K562 (cell line): Measurements from ENCODE around the gene CD22.

ENCODE experiments used
- ARNT ChIP-seq, 2 experiments: fragments of 450-650 bp; IDR thresholded peaks; 2 replicates each; pipeline ENCODE4 v1.6.1; 2016; ENCODE audit warnings: mild to moderate bottlenecking in 1 of 2
- CTBP1 ChIP-seq: fragments of 450-650 bp; IDR thresholded peaks from 2 replicates; pipeline ENCODE4 v1.6.1; 2016; ENCODE audit warnings: borderline replicate concordance
- FOXP1 ChIP-seq: sonication (generic); formaldehyde crosslinking; IDR thresholded peaks from 2 replicates; pipeline ENCODE4 v1.8.0; 2022; ENCODE audit warnings: mild to moderate bottlenecking, missing genetic modification reagents
- JUNB ChIP-seq: fragments of 450-650 bp; formaldehyde crosslinking; conservative IDR thresholded peaks from 2 replicates; pipeline ENCODE4 v1.4.0; 2020; ENCODE audit warnings: mild to moderate bottlenecking
- KAT7 ChIP-seq: sonication (generic); formaldehyde crosslinking; IDR thresholded peaks from 2 replicates; pipeline ENCODE4 v1.8.0; 2022; ENCODE audit warnings: missing genetic modification reagents, mild to moderate bottlenecking, borderline replicate concordance
- MLX ChIP-seq, 2 experiments: fragments of 450-650 bp in 1 of 2; sonication (generic) in 1 of 2; formaldehyde crosslinking; conservative IDR thresholded peaks; 2 replicates each; pipeline versions ENCODE4 v1.4.0 to v1.8.1; 2020 to 2022; ENCODE audit warnings: mild to moderate bottlenecking in 1 of 2, missing genetic modification reagents in 1 of 2
- MTA2 ChIP-seq: fragments of 450-650 bp; IDR thresholded peaks from 2 replicates; pipeline ENCODE4 v1.6.1; 2016; ENCODE audit warnings: low read depth
- RFX5 ChIP-seq: IDR thresholded peaks from 2 replicates; pipeline ENCODE4 v1.6.1; 2011; ENCODE audit warnings: low read depth, mild to moderate bottlenecking, improper control_type of control experiment, low read length
- SUPT5H ChIP-seq: fragments of 450-650 bp; IDR thresholded peaks from 2 replicates; pipeline ENCODE4 v1.6.1; 2016
- ZNF24 ChIP-seq: fragments of 450-650 bp; IDR thresholded peaks from 2 replicates; pipeline ENCODE4 v1.6.1; 2016
- TF ChIP-seq, protein P1 (sequence below), 3 experiments: IDR thresholded peaks in 2 of 3; conservative IDR thresholded peaks in 1 of 3; 2 replicates each; pipeline ENCODE4 v1.5.1; 2011 to 2012; ENCODE audit warnings: low read length in 3 of 3, mild to moderate bottlenecking in 3 of 3, control low read depth in 2 of 3, improper control_type of control experiment in 1 of 3, inconsistent platforms in 1 of 3, low read depth in 1 of 3, mixed read lengths in 1 of 3, moderate library complexity in 1 of 3; ENCODE audit not compliant: insufficient read depth in 2 of 3
- TF ChIP-seq, protein P2 (sequence below): sonication (generic); formaldehyde crosslinking; IDR thresholded peaks from 2 replicates; pipeline ENCODE4 v1.8.1; 2022; ENCODE audit warnings: missing genetic modification reagents
- TF ChIP-seq, protein P3 (sequence below): sonication (generic); formaldehyde crosslinking; IDR thresholded peaks from 2 replicates; pipeline ENCODE4 v1.9.0; 2022; ENCODE audit warnings: mild to moderate bottlenecking, missing genetic modification reagents

DNA sequence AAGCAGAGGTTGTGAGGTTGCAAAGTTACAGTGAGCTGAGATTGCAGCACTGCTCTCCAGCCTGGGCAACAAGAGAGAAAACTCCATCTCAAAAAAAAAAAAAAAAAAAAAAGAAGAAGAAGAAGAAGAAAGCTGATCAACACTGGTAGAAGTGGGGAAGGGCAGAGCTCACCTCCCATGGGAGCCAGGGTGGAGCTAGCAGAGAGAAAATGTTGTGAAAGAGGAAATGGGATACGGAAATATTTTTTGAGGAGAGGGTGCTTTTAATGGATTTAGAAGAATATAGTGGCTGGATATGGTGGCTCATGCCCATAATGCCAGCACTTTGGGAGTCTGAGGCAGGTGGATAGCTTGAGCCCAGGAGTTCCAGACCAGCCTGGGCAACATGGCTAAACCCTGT is 48.7 kb downstream of the CD22 start:
- TF ChIP-seq, protein P1, sequence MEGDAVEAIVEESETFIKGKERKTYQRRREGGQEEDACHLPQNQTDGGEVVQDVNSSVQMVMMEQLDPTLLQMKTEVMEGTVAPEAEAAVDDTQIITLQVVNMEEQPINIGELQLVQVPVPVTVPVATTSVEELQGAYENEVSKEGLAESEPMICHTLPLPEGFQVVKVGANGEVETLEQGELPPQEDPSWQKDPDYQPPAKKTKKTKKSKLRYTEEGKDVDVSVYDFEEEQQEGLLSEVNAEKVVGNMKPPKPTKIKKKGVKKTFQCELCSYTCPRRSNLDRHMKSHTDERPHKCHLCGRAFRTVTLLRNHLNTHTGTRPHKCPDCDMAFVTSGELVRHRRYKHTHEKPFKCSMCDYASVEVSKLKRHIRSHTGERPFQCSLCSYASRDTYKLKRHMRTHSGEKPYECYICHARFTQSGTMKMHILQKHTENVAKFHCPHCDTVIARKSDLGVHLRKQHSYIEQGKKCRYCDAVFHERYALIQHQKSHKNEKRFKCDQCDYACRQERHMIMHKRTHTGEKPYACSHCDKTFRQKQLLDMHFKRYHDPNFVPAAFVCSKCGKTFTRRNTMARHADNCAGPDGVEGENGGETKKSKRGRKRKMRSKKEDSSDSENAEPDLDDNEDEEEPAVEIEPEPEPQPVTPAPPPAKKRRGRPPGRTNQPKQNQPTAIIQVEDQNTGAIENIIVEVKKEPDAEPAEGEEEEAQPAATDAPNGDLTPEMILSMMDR (IDR thresholded peaks at IDR 0.05 in 2 of 3, conservative IDR thresholded peaks at IDR 0.05 in 1 of 3; ENCODE audit: insufficient read depth in 2 of 3, low read depth in 1 of 3, low read length in 3 of 3), result no peak
- TF ChIP-seq, protein P2, sequence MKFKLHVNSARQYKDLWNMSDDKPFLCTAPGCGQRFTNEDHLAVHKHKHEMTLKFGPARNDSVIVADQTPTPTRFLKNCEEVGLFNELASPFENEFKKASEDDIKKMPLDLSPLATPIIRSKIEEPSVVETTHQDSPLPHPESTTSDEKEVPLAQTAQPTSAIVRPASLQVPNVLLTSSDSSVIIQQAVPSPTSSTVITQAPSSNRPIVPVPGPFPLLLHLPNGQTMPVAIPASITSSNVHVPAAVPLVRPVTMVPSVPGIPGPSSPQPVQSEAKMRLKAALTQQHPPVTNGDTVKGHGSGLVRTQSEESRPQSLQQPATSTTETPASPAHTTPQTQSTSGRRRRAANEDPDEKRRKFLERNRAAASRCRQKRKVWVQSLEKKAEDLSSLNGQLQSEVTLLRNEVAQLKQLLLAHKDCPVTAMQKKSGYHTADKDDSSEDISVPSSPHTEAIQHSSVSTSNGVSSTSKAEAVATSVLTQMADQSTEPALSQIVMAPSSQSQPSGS (CRISPR knock-in tag), result no peak
- TF ChIP-seq SUPT5H, result no peak
- no peak for TF ChIP-seq ZNF24
- no peak for TF ChIP-seq JUNB (CRISPR knock-in tag)
- TF ChIP-seq, protein P3, sequence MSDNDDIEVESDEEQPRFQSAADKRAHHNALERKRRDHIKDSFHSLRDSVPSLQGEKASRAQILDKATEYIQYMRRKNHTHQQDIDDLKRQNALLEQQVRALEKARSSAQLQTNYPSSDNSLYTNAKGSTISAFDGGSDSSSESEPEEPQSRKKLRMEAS (CRISPR knock-in tag), result no peak
- TF ChIP-seq KAT7, result no peak
- TF ChIP-seq RFX5, result no peak
- no peak for TF ChIP-seq MLX (CRISPR knock-in tag; conservative IDR thresholded peaks at IDR 0.05)
- TF ChIP-seq FOXP1 (CRISPR knock-in tag), result no peak
- TF ChIP-seq CTBP1, result no peak
- TF ChIP-seq ARNT (IDR thresholded peaks at IDR 0.05), result no peak
- TF ChIP-seq MTA2, result no peak
